CD4-positive, alpha-beta T cell treated with Interleukin-6 for 4 hours (primary cell): ENCODE data around the gene TET2.

ENCODE experiments used
- DNase-seq: peaks from one replicate; pipeline ENCODE4 v3.0.0-alpha.2; 2020; ENCODE audit warnings: mixed read lengths

The TET2 gene

DNA sequence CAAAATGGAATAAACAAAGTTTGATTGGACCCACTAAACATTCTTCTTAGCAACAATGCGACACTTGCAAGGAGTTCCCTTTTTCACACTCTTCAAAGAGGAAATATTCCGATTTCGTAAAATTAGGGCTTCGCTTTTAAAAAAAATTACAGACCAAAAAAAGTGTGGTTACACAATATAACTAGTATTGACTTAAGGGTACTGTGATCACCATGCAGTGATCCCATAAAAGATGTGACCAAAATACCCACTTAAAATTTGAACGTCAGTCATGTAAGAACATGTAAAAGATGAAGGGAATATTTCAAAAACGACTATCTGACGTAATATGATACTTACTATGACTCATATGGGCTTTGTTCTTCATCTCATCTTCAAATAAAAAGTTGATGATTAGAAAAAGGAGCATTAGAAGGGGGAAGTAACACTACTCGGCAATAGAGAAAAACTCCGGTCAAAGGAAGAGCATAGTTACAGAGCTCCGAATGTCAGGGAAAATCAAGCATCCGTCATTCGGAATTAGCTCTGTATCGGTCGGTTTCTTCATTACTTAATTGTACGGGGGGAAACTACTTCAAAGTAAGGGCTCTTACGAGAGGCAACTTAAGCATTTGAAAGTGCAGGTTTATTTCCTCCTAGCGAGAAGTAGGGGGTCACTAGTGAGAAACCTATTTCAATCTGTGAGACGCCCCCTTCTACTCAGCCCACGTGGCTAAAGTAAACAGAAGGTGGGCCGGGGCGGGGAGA lies 1.3 kb upstream of the TET2 start:
- DNase-seq, result no peak

DNA sequence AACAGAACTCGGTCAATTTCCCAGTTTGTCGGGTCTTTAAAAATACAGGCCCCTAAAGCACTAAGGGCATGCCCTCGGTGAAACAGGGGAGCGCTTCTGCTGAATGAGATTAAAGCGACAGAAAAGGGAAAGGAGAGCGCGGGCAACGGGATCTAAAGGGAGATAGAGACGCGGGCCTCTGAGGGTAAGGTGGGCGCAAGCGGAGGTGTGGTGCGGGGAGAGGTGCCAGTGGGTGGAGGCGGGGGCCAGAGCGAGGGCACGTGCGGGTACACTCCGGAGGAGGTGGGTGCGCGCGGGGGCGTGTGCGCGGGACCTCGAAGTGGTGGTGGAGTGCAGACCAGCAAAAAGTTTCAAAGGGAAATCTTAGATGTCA lies 787 bp upstream of the TET2 start:
- peak; percentile 36 for DNase-seq

DNA sequence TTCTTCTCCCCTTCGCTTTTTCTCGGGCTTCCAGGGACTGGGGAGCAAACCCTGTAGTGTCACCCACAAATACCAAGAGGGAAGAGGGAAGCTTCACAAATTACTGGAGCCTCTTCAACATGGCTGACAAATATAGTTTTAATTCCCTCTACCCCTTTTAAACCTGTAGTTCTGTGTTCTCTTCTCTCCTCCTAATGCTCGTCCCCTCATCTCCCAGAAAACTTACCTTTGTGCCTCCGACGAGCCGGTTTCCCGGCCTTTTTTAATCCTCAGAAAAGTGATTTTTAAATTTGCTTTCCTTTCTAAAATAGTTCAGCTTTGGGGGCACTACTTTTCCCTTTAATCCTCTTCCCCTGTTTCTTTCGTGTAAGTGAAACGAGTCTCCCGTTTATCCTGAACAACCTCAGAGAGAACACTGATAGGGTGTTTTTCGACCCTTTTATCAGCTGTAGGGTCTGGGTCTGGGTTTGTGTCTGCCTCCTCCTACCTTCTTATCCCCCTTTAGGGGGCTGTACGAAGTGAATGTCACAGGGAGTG lies 408 bp downstream of the TET2 start:
- DNase-seq, result no peak

DNA sequence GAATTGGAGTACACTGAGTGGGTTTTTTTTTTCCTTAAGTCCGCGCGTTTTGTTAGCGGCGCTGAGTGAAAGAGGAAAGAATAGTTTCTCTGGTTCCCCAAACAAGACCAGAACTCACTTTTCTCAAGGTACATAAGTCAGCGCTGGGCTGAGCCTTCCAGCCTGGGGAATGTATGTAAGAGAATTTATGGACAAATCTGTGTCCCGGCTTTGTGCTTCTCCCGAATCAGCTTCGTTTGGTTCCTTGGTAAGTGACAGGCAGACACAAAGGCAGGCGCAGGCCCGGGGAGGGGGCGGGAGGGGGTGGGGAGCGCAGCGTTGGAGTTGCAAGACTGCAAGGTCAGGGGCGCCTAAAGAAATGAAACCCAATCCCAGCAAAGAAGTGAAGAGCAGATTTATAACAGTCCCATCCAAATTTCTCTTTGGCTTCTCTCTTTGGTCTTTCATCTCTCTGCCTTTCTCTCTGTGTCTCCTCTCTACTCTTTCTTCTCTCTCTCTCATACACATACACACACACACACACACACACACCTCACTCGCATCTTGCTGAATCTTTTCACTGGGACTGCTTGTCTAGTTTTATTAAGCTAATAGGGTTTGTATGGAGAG lies 981 bp downstream of the TET2 start:
- DNase-seq, result peak; percentile 41

DNA sequence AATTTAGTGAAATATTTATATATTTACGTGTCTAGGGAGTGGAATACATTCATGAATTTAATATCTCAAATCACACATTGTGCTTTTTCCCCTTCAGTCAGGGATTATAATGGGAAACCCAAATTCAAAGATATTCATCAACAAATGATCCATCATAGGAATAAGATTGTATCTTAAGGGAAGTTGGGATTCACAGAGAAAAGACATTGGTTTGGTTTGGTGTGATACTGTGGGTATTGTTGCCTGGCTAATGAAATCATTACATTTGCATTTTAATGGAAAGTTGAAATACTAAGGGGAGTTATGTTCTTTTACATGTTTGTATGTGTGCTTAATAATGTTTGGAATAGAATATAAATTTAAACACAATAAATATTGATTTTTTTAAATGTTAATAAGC lies 1.7 kb downstream of the TET2 start:
- DNase-seq, result no peak

DNA sequence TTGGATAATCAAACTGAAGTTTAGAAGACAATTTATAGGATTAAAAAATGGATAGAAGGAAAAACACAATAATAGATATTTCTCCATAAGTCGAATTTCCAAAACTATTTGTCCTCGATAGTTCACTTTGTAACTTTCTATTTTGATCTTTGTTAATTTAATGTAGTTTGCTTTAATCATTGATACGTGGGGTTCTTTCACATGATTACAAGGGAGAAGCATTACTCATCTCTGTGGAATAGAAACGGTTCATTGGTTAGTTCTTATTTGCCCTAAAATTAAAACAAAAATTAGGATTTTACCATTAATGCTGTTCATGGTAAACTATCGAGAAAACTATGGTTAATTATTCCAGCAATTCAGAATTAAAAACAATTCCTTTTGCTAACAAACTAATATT lies 2.1 kb downstream of the TET2 start:
- no peak for DNase-seq

DNA sequence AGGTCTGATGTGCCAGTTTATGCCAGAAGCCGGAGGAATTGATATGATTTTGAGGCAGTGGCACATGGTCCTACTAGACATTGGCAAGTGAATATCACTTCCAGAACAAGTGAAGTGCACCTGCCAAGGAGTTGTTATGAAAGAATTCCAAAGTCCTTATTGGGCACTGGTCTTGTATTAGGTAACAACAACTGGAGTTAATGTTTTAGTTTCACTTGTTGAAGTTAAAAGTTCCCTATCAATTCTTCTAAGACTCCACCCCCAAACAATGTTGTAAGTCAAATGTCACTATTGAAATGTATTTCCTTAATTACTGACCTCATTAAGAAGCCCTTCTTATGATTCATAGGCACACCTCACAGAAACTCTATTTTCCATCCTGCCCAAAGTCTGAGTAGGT lies 3.1 kb downstream of the TET2 start:
- no peak for DNase-seq

DNA sequence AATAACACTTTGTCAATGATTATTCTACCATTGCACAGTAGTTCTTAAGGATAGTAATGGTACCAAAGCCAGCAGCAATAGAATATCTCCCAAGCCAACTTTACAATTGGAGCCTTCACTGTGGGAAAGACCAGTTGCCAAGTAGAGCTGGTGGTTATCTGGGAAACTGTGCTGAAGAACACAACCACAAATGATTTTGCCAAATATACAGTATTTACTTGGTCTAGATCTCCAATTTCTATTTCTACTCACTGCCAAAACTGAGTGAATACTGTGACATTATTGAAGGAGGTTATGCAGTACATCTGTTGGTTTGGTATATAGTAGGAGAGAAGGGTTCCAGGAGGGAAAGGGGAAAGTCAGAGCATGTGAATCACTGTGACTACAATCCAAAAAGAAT lies 3.8 kb downstream of the TET2 start:
- DNase-seq, result no peak

DNA sequence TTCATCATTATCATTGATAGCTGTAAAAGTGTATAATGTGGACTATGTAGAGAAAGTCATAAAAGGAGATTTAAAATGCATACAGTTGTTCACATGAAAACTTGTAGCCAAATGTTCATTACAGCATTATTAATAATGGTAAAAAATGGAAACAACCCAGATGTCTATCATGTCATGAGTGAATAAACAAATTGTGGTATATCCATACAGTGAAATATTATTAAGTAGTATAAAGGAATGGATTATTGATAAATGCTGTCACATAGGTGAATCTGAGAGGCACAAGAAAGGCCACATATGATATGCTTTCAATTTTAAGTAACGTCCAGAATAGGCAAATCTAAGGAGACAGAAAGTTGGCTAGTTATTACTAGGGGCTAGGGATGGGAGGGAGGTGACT lies 7.1 kb downstream of the TET2 start:
- no peak for DNase-seq

DNA sequence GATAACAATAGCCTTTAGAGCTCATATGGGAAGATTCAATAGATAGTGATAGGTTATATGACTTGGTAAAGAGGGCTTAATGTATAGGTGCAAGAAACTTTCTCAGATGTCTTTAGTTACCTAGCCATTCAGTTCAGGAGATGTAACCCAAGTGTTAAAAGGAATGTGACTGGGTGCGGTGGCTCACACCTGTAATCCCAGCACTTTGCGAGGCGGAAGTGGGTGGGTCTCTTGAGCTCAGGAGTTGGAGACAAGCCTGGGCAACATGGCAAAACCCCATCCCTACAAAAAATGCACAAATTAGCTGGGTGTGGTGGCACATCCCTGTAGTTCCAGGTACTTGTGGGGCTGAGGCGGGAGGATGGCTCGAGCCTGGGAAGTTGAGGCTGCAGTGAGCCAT lies 7.9 kb downstream of the TET2 start:
- DNase-seq, result no peak

DNA sequence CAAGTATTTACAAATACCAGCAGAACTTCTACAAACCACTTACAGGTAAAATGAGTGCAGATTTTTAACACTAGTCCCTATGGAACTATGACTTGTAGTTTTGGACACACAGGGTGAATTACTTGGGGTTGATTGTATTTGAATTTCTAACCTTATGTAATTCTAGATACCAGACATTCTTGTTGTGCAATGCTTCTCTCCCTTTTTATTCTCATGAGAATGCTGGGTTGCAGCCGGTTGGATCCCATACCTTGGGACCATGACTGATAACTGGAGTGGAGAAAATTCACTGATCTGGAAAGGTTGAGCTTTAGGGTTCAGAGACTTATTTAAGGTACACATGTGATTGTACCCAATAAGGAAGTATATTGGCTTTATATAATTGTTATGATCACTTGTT lies 8.8 kb downstream of the TET2 start:
- DNase-seq, result no peak

DNA sequence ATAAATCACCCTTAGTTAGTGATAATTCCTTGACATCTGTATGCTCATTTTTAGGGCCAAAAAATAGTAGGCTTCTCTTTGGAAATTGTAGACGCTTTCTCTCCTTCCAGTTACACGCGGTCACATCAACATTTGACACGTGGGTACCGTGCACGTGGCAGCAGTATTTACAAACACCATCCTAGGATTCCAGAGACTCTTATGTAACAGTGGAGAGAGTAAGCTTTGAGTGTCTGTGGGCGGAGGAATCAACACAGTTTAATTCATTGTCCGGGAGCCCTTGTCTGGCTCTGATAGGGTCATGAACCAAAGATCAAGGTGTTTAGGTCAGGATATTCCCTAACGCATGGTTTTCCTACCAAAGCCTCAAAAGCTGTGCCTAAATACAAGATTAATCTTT lies 12.2 kb downstream of the TET2 start:
- DNase-seq, result no peak

DNA sequence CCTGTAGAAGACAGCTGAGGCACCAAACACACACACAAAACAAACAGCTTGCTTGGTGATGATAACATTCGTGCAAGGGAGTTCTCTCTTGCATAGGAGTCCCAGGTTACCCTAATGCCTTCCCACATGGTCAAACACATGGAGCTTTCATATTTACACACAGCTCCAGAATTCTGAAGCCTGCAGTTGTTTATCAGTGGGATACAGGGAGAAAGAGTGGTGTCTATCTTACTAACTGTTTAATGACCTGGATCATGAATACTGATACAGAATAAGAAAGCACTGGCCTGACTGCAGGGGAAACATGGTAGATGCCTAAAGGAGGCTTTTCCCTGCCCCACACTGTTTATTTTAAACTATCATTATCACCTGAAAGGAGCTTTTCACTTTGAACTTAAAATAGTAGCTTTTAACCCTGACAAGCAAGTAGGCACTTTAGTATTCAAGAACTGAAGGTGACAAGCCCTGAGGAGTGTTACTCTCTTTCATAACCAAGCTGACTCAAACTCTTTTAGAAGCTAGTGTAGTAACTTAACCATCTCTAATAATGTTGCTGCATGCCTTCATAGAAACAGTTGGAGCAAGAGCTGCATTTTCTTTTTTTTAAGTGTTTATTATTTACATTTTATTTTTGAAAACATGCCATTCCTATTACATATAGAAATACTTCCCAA lies 15.6 kb downstream of the TET2 start:
- DNase-seq, result no peak

DNA sequence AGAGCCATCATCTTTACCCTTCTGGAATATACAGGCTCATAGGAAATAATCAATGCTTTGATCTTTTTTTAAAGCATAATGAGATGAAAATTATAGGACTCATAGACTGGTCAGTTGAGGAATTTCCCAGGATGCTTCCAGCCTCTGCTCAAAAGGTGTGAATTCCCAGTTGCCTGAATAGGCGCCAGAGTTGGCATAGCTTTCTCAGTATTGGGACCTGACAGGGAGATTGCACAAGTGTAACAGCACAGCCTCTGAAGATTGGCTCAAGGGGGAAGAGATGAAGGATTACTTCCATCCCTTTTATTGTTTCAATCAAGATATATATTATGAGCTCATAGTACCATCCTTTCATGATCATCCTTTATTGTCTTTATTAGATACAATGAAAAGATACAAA lies 17.9 kb downstream of the TET2 start:
- DNase-seq, result no peak

DNA sequence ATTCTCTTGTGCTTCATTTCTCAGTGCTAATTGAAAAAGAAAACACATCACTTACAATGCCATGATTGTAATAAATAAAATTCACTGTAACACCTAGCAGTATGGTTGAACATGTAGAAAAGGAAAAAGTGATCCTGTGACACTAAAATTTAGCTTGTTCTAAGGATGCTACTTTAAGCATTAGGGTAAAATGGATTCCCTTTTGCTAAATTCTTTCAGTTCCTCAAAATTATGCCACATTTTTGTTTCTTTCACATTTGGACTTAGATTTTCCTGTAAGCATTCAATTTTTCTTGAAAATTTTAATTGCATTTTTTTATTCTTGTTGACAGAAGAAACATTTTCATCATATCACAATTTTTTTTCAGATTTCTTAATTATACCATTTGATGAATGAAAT lies 19.4 kb downstream of the TET2 start:
- no peak for DNase-seq

DNA sequence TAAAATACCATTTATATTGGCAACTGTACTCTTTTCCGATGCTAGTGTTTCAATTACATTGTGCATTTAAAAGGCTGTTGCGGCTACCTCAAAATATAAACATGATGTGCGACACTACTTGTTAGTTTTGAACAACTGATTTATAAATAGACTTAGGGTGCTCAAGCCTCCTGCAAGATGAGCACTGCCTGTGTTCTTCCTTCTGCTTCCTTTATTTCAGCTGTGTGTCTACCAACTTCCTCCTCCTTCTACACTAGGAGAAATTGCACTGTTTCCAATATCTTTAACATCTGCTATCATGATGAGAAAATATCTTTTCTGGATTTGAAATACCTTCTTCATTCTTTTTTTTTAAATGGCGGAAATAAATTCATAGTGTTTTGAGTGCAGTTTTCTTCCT lies 24.0 kb downstream of the TET2 start:
- DNase-seq, result no peak

DNA sequence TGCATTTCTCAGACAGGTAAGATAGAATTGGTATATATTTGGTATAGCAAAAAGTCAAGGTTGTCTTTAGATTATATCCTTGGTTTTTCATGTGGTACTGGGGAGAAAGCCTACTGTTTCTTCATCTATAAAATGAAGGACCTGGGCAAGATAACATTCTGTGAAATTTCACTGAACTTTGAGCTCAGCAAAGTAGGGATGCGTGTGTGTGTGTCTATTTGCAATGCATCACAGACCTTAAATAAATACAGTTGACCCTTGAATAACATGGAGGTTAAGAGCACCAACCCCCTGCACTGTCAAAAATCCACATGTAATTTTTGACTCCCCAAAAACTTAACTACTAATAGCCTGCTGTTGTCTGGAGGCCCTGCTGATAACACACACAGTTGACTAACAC lies 25.2 kb downstream of the TET2 start:
- DNase-seq, result no peak

DNA sequence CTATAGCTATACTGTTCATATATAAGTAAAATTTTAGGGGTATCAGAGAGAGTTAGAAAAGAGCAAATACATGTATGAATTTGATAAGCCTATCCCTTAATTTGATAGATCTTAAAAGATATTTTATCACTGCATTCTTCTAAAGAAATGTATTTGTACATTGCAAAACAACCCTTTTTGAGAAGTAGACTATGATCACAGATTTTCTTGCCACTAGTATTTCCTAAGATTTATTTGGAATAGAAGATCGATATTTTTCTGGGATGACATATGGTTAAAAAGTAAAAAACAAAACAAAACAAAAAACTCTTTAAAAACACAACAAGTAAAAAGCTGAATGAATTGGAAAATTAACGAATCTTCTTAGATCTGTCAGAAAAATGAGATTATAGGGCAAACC lies 27.4 kb downstream of the TET2 start:
- no peak for DNase-seq

DNA sequence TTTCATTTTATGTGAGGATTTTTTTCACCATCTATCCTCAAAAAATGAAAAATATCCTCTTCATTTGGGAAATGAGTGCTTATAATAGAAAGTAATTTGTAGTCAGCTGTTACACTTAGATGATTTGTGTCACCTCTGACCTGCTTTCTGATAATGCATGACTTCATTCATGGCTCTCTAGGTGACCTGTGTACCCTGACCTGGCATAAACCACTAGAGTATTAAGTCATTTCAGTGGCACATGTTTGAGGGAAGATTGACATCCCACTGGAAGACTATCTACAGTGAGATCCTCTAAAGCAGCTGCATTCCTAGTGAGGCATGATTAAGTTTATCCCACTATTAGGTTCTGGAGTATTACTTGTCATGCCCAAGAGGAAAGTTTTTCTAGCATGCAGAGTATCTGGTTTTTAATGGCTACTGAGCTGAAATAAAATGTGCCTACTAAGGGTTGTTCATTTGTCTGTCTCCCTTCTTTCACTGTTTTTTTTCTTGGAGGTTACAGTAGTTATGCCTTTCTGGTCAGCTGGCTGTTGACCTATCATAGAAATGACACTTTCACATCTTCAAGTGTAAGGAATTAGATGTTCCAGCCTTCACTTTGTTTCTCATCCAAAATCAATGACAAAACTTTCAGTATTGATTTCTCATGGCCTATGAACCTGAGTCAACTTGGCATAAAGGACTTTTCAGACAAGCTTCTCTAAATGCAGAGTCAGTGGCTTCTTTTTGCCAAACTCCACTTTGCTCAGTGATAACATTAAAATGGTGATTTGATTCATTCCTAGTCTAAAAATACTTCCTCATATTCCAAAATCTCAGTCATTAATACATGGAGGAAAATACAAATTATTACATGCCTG lies 33.1 kb downstream of the TET2 start:
- DNase-seq, result no peak

DNA sequence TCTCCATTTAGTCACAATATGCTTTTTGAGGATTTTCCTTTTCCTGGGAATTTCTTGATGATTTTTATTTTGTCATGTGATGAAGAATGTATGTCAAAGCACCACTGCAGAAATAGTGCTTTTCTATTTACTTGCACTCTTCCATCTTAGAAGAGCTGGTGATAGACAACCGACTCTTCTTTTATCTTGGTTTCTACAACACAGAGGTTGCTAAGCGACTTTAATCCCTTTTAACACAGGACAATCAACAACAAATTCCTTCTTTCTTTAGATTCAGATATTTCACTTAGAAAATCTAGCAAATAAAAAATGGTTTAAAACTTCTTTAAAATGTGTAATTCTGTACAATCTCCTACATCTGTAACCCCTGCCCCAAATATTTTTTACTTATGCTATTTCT lies 34.6 kb downstream of the TET2 start:
- DNase-seq, result no peak

DNA sequence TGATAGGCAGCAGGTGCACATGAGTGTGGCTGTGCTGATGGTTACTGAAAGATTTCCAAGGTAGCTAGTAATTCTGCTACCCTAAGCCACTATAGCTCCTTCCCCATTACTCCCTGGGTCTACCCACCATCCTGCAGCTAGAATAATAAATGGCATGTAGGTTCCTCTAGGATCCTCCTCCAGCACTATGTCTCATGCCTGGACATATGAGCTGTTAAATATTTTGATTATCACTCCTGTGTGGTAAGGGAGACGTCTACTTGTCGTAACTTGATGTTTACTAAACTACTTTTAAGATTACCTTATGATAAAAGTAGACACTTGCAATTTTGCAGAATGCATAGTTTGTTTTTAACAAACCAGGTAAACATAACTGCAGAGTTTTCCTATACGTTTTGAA lies 35.5 kb downstream of the TET2 start:
- no peak for DNase-seq

DNA sequence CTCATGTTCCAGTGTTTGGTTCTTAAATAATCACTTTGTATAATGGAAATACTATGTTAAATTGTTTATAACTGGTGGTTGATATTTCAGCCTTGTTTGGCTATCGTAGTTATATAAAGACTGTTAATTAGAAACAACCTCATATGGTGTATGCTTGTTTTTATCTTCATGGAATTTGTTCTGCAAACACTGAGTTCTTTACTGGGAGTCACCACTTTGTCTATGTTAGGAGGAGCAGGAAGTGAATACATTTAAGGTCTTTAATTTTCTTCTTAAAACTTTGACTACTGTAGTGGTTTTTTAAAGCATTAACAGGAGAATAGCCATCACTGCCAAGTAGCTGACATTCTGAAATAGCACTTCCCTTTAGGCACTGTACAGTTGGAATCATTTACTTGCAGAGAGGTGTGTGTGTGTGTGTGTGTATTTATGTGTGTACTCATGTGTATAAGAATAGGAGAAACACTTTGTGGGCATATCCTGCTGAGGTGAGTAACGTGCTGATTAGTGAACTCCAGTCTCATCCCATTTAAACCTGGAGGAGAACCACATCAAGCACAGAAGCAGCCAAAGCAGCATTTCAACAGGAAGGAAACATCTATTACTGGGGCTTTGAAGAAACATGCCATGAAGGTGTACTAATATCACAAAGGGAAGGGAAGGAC lies 37.8 kb downstream of the TET2 start:
- no peak for DNase-seq

DNA sequence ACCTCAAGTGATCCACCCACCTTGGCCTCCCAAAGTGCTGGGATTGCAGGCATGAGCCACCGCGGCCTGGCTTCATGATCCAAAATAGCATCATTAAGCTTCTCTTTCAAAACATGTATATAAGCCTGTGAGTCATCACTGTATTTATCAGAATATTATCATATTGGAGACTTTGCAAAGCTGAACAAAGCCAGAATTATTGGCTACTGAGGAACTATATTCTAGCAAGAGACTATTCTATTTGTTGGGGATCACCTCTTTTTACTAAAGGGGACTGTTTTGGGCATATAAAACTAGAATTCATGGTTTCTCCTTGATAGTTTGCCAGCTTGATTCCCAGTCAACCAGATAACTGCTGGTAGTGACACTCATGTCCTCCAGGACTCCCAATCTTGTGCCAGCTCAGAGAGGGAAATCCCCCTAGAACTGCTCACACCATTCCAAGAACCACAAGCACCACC lies 40.1 kb downstream of the TET2 start:
- DNase-seq, result no peak
